GM21723 (cell line): ENCODE results near the gene NEUROD2.

Source experiments
- ATAC-seq: cut with Tn5 transposase; IDR thresholded peaks from one replicate; pipeline ENCODE4 v1.9.1; 2021; ENCODE audit warnings: mild to moderate bottlenecking, moderate library complexity; ENCODE audit not compliant: unreplicated experiment

The NEUROD2 gene

GRCh38 chr17:39635614-39636176, 28.0 kb upstream of the NEUROD2 start:
- ATAC-seq = no peak

- no peak for ATAC-seq
Measured at GRCh38 chr17:39634384-39634871, 26.7 kb upstream of the NEUROD2 start.

GRCh38 chr17:39633570-39634183, 26.0 kb upstream of the NEUROD2 start:
- no peak for ATAC-seq

- ATAC-seq = no peak
Measured at GRCh38 chr17:39632153-39632941, 24.6 kb upstream of the NEUROD2 start.

- ATAC-seq = no peak
Measured at GRCh38 chr17:39631403-39631802, 23.7 kb upstream of the NEUROD2 start.

GRCh38 chr17:39629898-39630297, 22.2 kb upstream of the NEUROD2 start:
- no peak for ATAC-seq

GRCh38 chr17:39629494-39629880, 21.8 kb upstream of the NEUROD2 start:
- no peak for ATAC-seq

- ATAC-seq = no peak
Measured at GRCh38 chr17:39628655-39629493, 21.2 kb upstream of the NEUROD2 start.

- ATAC-seq = no peak
Measured at GRCh38 chr17:39627712-39628516, 20.2 kb upstream of the NEUROD2 start.

GRCh38 chr17:39627047-39627711, 19.5 kb upstream of the NEUROD2 start:
- ATAC-seq = no peak

GRCh38 chr17:39626171-39627046, 18.7 kb upstream of the NEUROD2 start, which contains the start of gene PPP1R1B:
TSS of gene PPP1R1B (plus strand) at chr17:39626952. CDS start at chr17:39627393, 441 bp downstream.
- no peak for ATAC-seq

GRCh38 chr17:39625198-39625785, 17.6 kb upstream of the NEUROD2 start:
- no peak for ATAC-seq

GRCh38 chr17:39624313-39624712, 16.6 kb upstream of the NEUROD2 start:
- no peak for ATAC-seq

GRCh38 chr17:39623356-39623950, 15.7 kb upstream of the NEUROD2 start:
- ATAC-seq = no peak

GRCh38 chr17:39622380-39623006, 14.8 kb upstream of the NEUROD2 start:
- ATAC-seq = no peak

GRCh38 chr17:39621523-39622379, 14.0 kb upstream of the NEUROD2 start:
- no peak for ATAC-seq

GRCh38 chr17:39619786-39620101, 12.0 kb upstream of the NEUROD2 start:
- no peak for ATAC-seq
